ENCODE measurements around the gene MACROD2.
"Not testable (repeated sequence)": the region's sequence is repeated elsewhere in the genome, so short reads cannot be mapped to it uniquely, and the experiment has no call there.

The MACROD2 gene

DNA sequence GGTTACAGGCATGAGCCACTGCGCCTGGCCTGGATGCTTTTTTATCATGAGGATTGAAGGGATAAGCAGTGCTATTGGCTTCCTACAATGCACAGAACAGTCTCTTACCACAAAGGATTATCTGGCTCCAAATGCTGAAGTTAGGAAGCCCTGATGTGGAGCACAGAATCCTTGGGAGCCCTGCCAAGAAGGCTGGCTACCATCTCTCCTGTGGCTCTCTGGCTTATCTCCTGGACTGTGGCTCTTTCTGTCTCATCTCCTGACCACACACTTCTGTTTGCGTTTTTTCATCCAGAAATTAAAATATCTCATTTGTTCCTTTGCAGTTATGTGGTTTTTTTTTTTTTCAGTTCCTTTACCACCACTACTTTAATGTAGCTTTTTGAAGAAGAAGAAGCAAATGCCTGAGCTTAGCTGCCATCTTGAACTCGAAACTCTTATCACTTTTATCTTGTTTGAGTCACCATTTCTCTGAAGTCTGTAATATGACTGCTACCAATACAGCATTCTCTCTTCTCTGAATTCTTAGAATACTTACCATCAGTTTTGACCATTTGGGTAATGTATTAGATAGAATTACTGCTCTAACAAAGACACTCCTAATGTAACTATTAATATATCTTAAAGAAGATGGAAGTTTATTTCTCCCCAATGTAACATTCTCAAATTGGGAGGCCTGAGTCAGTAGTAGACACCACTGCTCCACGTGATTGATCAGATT, 1533.2 kb downstream of the MACROD2 start:
- CTCF ChIA-PET: interaction anchor here (0.6 to 1.0 kb wide), 2 partner anchors 18 to 116 kb away, joined by 3 to 5 read pairs; no protein-coding TSS in a partner anchor
- POLR2A ChIA-PET (ENCODE audit: low non-redundant PET): no interaction called here
- TF ChIP-seq, protein P1, sequence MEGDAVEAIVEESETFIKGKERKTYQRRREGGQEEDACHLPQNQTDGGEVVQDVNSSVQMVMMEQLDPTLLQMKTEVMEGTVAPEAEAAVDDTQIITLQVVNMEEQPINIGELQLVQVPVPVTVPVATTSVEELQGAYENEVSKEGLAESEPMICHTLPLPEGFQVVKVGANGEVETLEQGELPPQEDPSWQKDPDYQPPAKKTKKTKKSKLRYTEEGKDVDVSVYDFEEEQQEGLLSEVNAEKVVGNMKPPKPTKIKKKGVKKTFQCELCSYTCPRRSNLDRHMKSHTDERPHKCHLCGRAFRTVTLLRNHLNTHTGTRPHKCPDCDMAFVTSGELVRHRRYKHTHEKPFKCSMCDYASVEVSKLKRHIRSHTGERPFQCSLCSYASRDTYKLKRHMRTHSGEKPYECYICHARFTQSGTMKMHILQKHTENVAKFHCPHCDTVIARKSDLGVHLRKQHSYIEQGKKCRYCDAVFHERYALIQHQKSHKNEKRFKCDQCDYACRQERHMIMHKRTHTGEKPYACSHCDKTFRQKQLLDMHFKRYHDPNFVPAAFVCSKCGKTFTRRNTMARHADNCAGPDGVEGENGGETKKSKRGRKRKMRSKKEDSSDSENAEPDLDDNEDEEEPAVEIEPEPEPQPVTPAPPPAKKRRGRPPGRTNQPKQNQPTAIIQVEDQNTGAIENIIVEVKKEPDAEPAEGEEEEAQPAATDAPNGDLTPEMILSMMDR (conservative IDR thresholded peaks at IDR 0.05; ENCODE audit: low read depth): no peak
- no peak overlapping the region for H3K27ac ChIP-seq
- DNase-seq (ENCODE audit: low spot score): no peak

DNA sequence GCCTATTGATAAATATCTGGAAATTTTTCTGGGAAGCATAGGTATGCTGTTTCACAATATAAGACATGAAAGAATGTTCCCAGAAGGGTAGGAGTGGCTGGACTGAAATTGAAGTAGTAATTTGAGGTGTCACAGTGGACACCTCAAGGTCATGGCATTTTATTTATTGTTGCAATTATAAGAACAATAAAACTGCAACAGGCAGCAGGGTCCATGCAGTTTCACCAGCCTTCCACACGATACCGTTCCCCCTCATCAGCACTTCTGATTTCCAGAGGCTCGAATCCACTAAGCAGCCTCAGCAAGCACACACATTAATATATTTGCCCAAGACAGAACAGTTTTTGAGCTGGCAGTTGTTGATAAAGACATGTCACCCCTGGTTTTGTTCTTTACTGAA, 1540.5 kb downstream of the MACROD2 start:
- CTCF ChIA-PET: no interaction called here
- no peak for DNase-seq (ENCODE audit: low spot score)
- TF ChIP-seq, protein P1 (conservative IDR thresholded peaks at IDR 0.05; ENCODE audit: low read depth): no peak
- no peak overlapping the region for H3K27ac ChIP-seq
- POLR2A ChIA-PET (ENCODE audit: low non-redundant PET): no interaction called here

DNA sequence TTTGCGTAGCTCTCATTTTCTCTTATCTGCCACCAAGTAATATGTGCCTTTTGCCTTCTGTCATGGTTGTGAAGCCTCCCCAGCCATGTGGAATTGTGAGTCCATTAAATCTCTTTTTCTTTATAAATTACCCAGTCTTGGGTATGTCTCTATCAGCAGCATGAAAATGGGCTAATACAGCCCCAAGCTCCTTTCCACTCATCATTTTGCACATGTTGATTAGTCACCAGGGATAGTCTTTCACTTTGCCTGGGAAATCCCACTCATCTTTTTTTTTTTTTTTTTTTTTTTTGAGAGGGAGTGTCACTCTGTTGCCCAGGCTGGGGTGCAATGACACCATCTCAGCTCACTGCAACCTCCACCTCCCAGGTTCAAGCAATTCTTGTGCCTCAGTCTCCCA, 1541.9 kb downstream of the MACROD2 start:
- CTCF ChIA-PET; DNase-seq (ENCODE audit: low spot score); POLR2A ChIA-PET (ENCODE audit: low non-redundant PET); H3K27ac ChIP-seq: not testable (repeated sequence)

DNA sequence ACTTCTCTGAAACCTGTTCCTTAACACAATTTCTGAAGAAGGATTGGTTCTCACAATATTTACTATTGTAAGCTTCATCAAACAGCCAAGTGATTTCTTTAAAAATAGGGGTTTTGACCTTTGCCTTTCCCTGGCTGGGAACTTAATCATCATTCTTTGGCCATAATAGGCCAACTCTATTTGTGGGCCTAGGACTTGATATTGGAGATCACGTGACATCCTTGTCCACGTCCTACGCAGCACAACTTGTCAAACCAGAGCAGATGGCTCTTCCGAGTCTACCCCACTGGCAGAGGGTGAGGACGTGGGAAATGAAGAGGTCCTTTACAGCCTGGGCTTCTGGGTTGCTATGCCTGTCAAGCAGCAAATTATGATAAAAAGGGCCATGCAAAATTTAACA, 1547.3 kb downstream of the MACROD2 start:
- POLR2A ChIA-PET (ENCODE audit: low non-redundant PET): no interaction called here
- no peak overlapping the region for H3K27ac ChIP-seq
- no peak for DNase-seq (ENCODE audit: low spot score)
- TF ChIP-seq, protein P1 (conservative IDR thresholded peaks at IDR 0.05; ENCODE audit: low read depth): no peak
- CTCF ChIA-PET: interaction anchor here (0.6 kb wide), 1 partner anchor 1857 kb away, joined by 6 read pairs; no protein-coding TSS in a partner anchor

DNA sequence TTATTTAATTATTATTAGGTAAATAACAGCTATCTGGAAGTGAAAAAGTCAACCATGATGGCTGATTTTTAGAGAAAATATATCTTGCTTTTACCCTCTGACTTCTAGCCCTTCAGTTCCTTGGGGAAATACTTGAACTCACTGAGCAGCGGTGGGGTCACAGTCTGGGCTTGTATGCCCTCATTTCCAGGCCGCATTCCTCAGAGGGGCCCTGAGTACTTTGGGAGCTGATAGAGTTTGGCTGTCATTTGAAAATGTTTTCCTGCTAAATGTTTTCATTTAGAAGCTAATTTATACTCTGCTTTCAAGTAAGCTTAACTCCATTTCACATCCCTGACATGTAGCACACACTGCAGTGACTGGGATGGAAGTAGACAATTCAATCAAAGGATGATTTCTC, 1549.4 kb downstream of the MACROD2 start:
- TF ChIP-seq, protein P1 (conservative IDR thresholded peaks at IDR 0.05; ENCODE audit: low read depth): no peak
- CTCF ChIA-PET: no interaction called here
- no peak for DNase-seq (ENCODE audit: low spot score)
- H3K27ac ChIP-seq: no peak overlapping the region
- POLR2A ChIA-PET (ENCODE audit: low non-redundant PET): no interaction called here

DNA sequence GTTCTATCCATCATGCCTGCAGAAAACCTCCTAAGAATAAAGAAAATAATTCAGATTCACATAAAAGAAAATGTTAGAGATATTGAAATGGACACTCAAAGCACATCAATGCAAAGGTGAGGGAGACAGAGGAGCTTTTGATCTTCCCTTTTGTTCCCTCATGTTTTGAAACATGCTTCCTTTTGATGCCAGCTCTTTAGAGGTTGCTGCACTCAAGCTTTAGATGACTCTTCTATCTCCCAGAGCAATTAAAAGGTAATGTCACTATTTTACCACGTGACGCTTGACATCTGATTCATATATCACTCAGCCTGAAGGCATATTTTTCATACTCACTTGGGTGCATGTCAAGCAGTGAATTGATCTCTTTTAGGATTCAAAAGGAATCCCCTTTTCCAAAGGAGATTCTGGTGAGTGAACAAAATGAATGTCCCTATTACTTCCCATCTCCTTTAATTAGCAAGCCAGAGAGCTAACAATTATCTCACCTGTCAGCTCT, 1551.3 kb downstream of the MACROD2 start:
- POLR2A ChIA-PET (ENCODE audit: low non-redundant PET): no interaction called here
- CTCF ChIA-PET: no interaction called here
- no peak overlapping the region for H3K27ac ChIP-seq
- TF ChIP-seq, protein P1 (conservative IDR thresholded peaks at IDR 0.05; ENCODE audit: low read depth): no peak
- no peak for DNase-seq (ENCODE audit: low spot score)

DNA sequence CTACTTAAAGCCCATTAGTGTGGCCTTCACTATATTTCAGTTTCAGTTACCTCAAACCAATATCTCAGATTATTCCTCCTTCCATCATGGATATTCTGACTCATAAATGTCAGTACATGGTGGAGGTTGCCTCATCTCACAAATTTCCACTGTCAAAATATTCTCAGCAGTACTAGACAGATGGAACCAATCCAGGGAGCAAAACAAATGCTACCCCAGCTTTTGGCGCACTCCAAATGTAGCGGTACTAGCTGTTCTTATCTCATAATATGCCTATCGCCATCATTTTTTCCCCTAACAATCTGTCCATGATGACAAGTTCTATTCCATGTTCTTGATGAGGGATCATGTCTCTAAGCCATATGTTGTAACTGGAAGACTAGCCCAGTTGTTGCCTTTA, 1551.8 kb downstream of the MACROD2 start:
- DNase-seq (ENCODE audit: low spot score): no peak
- POLR2A ChIA-PET (ENCODE audit: low non-redundant PET): no interaction called here
- H3K27ac ChIP-seq: no peak overlapping the region
- CTCF ChIA-PET: no interaction called here
- TF ChIP-seq, protein P1 (conservative IDR thresholded peaks at IDR 0.05; ENCODE audit: low read depth): no peak
